Type B pancreatic cell (in vitro differentiated cells): ENCODE data around the gene DCTN2. TPM values are rescaled to one million over a fixed set of nuclear protein-coding genes. Genes with fewer than 3 reads are reported as not detected.

ENCODE experiments used
- DNase-seq: peaks from one replicate; pipeline ENCODE4 v3.0.0; 2021; ENCODE audit warnings: mixed read lengths; ENCODE audit not compliant: unreplicated experiment; ENCODE audit errors: extremely low spot score
- H3K27ac Mint-ChIP-seq: 2 replicates; pipeline ENCODE4 v1.8.0; 2021; ENCODE audit warnings: mild to moderate bottlenecking, mixed read lengths
- H3K27me3 Mint-ChIP-seq: 2 replicates; pipeline ENCODE4 v1.8.0; 2021; ENCODE audit warnings: mixed read lengths
- H3K36me3 Mint-ChIP-seq: 2 replicates; pipeline ENCODE4 v1.8.0; 2021; ENCODE audit warnings: mixed read lengths
- H3K4me1 Mint-ChIP-seq: one replicate; pipeline ENCODE4 v1.8.0; 2021; ENCODE audit warnings: mixed read lengths; ENCODE audit not compliant: unreplicated experiment
- H3K4me3 Mint-ChIP-seq: 2 replicates; pipeline ENCODE4 v1.8.0; 2021; ENCODE audit warnings: mild to moderate bottlenecking, mixed read lengths
- H3K9me3 Mint-ChIP-seq: 2 replicates; pipeline ENCODE4 v1.8.0; 2021; ENCODE audit warnings: mixed read lengths
- total RNA-seq: library from RNA; stranded (reverse); gene quantifications from 2 replicates; pipeline ENCODE4 v1.2.1, GENCODE V29; 2021; ENCODE audit warnings: low replicate concordance
- TF ChIP-seq, protein P1 (sequence below): fragments of 200-600 bp; sonication (generic); conservative IDR thresholded peaks from 2 replicates; pipeline ENCODE4 v1.5.0; 2021; ENCODE audit warnings: antibody characterized with exemption, mild to moderate bottlenecking

The DCTN2 gene
- total RNA-seq, 1 donor from 2014 or later: 126 TPM

DNA sequence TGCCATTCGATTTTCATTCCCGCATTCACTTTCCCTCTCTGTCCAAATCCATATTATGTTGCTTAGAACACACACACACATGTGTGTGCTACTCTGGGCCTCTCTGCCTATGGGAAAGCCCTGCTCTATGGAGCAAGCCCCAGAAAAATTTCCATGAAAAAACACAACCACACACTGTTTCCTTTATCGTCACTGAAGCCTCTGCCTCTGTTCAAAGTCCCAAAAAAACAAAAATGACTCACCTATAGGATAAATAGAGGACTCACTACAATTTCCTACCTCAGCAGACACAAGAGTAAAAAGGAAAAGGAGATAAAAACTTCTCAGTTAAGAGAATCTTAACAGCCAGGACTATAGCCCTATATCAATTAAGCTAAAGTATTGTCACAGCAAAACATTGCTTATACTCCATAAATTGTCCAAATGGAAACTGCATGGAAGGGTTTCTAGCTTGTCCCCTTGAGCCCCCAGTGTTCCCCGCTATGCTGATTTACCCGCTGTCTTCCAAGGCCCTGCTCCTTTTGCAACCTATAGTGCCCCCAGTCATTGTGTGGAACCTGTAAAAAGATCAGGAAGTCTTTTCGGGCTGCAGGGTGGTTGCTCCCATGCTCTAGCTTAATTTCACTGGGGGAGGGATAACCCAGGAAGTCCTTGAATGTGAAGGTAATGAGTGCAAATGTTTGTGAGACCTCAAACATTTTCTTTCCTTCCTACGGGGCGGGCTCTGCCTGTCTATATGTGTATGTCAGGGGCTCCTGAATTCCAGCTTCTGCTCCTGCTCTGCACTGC lies 32.9 kb upstream of the DCTN2 start:
- peaks cover 4% of the 10 kb centered on the region for H3K4me1 Mint-ChIP-seq
- TF ChIP-seq, protein P1, sequence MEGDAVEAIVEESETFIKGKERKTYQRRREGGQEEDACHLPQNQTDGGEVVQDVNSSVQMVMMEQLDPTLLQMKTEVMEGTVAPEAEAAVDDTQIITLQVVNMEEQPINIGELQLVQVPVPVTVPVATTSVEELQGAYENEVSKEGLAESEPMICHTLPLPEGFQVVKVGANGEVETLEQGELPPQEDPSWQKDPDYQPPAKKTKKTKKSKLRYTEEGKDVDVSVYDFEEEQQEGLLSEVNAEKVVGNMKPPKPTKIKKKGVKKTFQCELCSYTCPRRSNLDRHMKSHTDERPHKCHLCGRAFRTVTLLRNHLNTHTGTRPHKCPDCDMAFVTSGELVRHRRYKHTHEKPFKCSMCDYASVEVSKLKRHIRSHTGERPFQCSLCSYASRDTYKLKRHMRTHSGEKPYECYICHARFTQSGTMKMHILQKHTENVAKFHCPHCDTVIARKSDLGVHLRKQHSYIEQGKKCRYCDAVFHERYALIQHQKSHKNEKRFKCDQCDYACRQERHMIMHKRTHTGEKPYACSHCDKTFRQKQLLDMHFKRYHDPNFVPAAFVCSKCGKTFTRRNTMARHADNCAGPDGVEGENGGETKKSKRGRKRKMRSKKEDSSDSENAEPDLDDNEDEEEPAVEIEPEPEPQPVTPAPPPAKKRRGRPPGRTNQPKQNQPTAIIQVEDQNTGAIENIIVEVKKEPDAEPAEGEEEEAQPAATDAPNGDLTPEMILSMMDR: no peak
- H3K27ac Mint-ChIP-seq: no peak overlapping the region
- H3K36me3 Mint-ChIP-seq: no peaks in the 10 kb centered on the region
- H3K9me3 Mint-ChIP-seq: no peaks in the 10 kb centered on the region
- DNase-seq: no peak
- no peak overlapping the region for H3K4me3 Mint-ChIP-seq
- peaks cover 25% of the 10 kb centered on the region for H3K27me3 Mint-ChIP-seq

DNA sequence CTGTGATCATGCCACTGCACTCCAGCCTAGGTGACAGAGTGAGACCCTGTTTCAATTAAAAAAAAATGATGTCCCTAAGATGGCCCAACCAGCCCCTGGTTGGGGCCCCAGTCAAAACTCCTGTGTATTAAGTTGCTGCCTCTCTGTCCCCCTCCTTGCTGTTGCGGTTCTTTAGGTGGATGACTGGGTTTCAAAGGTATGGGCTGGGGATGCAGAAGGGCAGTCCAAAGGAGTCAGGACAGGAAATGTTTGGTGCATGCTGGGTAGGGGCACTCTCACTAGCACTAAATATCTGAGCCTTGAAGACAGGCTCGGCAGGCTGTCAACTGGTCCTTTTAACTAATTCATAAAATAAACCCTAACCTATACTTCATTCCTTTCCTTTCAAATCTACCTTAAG lies 32.0 kb upstream of the DCTN2 start:
- Mint-ChIP-seq H3K36me3 (no peaks in the 10 kb centered on the region), H3K27me3 (peaks cover 18% of the 10 kb centered on the region)

GRCh38 chr12:57577981-57578758 lies 31.2 kb upstream of the DCTN2 start:
- H3K9me3 Mint-ChIP-seq: no peaks in the 10 kb centered on the region
- TF ChIP-seq, protein P1: no peak
- no peak for DNase-seq
- H3K36me3 Mint-ChIP-seq: no peaks in the 10 kb centered on the region
- H3K4me3 Mint-ChIP-seq: no peak overlapping the region
- H3K27ac Mint-ChIP-seq: no peak overlapping the region
- peaks cover under 1% of the 10 kb centered on the region for H3K4me1 Mint-ChIP-seq
- H3K27me3 Mint-ChIP-seq: peaks cover 12% of the 10 kb centered on the region

More for the DNA sequence above, 32.0 kb upstream of the DCTN2 start:
- peaks cover 4% of the 10 kb centered on the region for H3K4me1 Mint-ChIP-seq
- TF ChIP-seq, protein P1: no peak
- no peak overlapping the region for H3K4me3 Mint-ChIP-seq
- no peak for DNase-seq
- H3K9me3 Mint-ChIP-seq: no peaks in the 10 kb centered on the region
- no peak overlapping the region for H3K27ac Mint-ChIP-seq

GRCh38 chr12:57576613-57577160 lies 29.7 kb upstream of the DCTN2 start:
- peaks cover 10% of the 10 kb centered on the region for H3K27me3 Mint-ChIP-seq
- H3K4me1 Mint-ChIP-seq: no peaks in the 10 kb centered on the region
- TF ChIP-seq, protein P1: no peak
- DNase-seq: no peak
- no peaks in the 10 kb centered on the region for H3K9me3 Mint-ChIP-seq
- H3K27ac Mint-ChIP-seq: no peak overlapping the region
- H3K36me3 Mint-ChIP-seq: no peaks in the 10 kb centered on the region
- no peak overlapping the region for H3K4me3 Mint-ChIP-seq

- peaks cover 10% of the 10 kb centered on the region for H3K27me3 Mint-ChIP-seq
- no peak overlapping the region for H3K27ac Mint-ChIP-seq
- TF ChIP-seq, protein P1: no peak
- no peaks in the 10 kb centered on the region for H3K9me3 Mint-ChIP-seq
- no peak for DNase-seq
- H3K36me3 Mint-ChIP-seq: no peaks in the 10 kb centered on the region
- no peak overlapping the region for H3K4me3 Mint-ChIP-seq
- H3K4me1 Mint-ChIP-seq: no peaks in the 10 kb centered on the region
These were observed 29.0 kb upstream of the DCTN2 start for GRCh38 chr12:57575771-57576612.
